Stimulated activated naive B cell treated with anti-CD40 and anti-IgM and Interleukin-4, amounts not matched to agents 10 μg/mL and 1 μg/mL and 100 μg/mL, for 72 hours (primary cell): ENCODE measurements around the gene TBX18.

Experiments used
- ATAC-seq, 2 donors: fragments of 150-1000 bp; cut with Tn5 transposase; replicated peaks; 2 replicates each; pipeline ENCODE4 v1.10.0; 2021; ENCODE audit warnings: moderate library complexity in 1 of 2
- DNase-seq: peaks from one replicate; pipeline ENCODE4 v3.0.0; 2021
- H3K27ac Mint-ChIP-seq: one replicate; pipeline ENCODE4 v1.8.0; 2022; ENCODE audit warnings: mild to moderate bottlenecking, mixed read lengths
- H3K27me3 Mint-ChIP-seq, 2 donors: one replicate each; pipeline ENCODE4 v1.8.0; 2022; ENCODE audit warnings: mixed read lengths in 2 of 2
- H3K36me3 Mint-ChIP-seq, 2 donors: one replicate each; pipeline ENCODE4 v1.8.0; 2022; ENCODE audit warnings: mixed read lengths in 2 of 2, mild to moderate bottlenecking in 1 of 2
- H3K4me1 Mint-ChIP-seq, 2 donors: one replicate each; pipeline ENCODE4 v1.8.0; 2022; ENCODE audit warnings: mixed read lengths in 2 of 2, mild to moderate bottlenecking in 1 of 2
- H3K4me3 Mint-ChIP-seq, 2 donors: one replicate each; pipeline ENCODE4 v1.8.0; 2022; ENCODE audit warnings: mild to moderate bottlenecking in 2 of 2, mixed read lengths in 2 of 2, moderate library complexity in 1 of 2
- H3K9me3 Mint-ChIP-seq, 2 donors: one replicate each; pipeline ENCODE4 v1.8.0; 2022; ENCODE audit warnings: mixed read lengths in 2 of 2, mild to moderate bottlenecking in 1 of 2

The TBX18 gene

GRCh38 chr6:84749181-84749580 is 15.2 kb downstream of the TBX18 start:
- H3K4me3 Mint-ChIP-seq, result no peak overlapping the region
- H3K27me3 Mint-ChIP-seq, result peaks cover 1 to 3% of the 10 kb centered on the region in 2 donors
- DNase-seq (no peak), ATAC-seq (no peak)
- no peak overlapping the region for H3K27ac Mint-ChIP-seq
- H3K36me3 Mint-ChIP-seq, result no peaks in the 10 kb centered on the region
- no peaks in the 10 kb centered on the region for H3K9me3 Mint-ChIP-seq
- H3K4me1 Mint-ChIP-seq, result no peaks in the 10 kb centered on the region

- H3K27me3 Mint-ChIP-seq, result no peaks in the 10 kb centered on the region
- H3K9me3 Mint-ChIP-seq, result no peaks in the 10 kb centered on the region
- ATAC-seq (no peak), DNase-seq (no peak)
- H3K27ac Mint-ChIP-seq, result no peak overlapping the region
- H3K4me3 Mint-ChIP-seq, result no peak overlapping the region
- no peaks in the 10 kb centered on the region for H3K4me1 Mint-ChIP-seq
- no peaks in the 10 kb centered on the region for H3K36me3 Mint-ChIP-seq
These were observed 16.0 kb downstream of the TBX18 start for GRCh38 chr6:84748376-84748775.

GRCh38 chr6:84743616-84744015 is 20.8 kb downstream of the TBX18 start:
- no peak overlapping the region for H3K27ac Mint-ChIP-seq
- H3K27me3 Mint-ChIP-seq, result peaks cover 0 to 8% of the 10 kb centered on the region in 2 donors
- ATAC-seq (no peak), DNase-seq (no peak)
- H3K4me3 Mint-ChIP-seq, result no peak overlapping the region
- H3K4me1 Mint-ChIP-seq, result no peaks in the 10 kb centered on the region
- no peaks in the 10 kb centered on the region for H3K9me3 Mint-ChIP-seq
- no peaks in the 10 kb centered on the region for H3K36me3 Mint-ChIP-seq

DNA sequence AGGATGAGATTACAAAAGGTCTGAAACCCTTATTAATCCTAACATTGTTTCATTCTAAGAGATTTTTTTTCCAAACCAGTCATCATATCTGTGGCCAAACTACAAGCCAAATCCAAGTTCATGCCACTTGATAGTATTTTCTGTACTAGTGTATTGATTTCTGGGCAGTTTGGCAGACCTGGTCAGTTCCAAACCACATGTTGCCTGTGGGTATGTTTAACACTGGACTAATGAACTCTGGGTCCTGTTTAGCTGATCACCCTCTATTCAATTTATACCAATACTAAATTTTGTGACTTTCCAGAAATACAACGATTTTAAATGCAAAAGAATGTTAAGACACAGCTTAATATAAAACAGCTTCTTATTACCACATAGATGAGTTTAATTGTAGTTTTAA is 24.0 kb downstream of the TBX18 start:
- H3K27ac Mint-ChIP-seq, result no peak overlapping the region
- H3K36me3 Mint-ChIP-seq, result no peaks in the 10 kb centered on the region
- peaks cover 0 to 14% of the 10 kb centered on the region in 2 donors for H3K27me3 Mint-ChIP-seq
- H3K4me3 Mint-ChIP-seq, result no peak overlapping the region
- no peak for ATAC-seq
- H3K9me3 Mint-ChIP-seq, result no peaks in the 10 kb centered on the region
- H3K4me1 Mint-ChIP-seq, result no peaks in the 10 kb centered on the region
- DNase-seq, result no peak

DNA sequence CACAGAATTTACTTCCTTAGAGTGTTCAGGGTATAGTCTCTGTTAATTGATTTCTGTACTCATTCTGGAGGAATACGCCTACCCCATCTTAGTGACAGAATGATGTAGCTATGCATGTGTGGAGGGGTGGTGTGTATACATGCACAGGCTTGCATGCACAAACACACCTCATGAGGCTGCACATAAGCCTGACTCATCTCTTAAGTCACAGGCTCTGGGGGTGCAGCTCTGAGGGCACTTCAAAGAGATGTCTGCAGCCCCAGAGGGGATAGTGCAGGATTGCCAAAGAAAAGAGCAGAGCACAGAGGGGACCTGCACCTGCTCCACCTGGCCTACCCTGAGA is 24.6 kb downstream of the TBX18 start:
- DNase-seq (no peak), ATAC-seq (no peak)
- H3K4me1 Mint-ChIP-seq, result no peaks in the 10 kb centered on the region
- no peak overlapping the region for H3K4me3 Mint-ChIP-seq
- H3K27ac Mint-ChIP-seq, result no peak overlapping the region
- no peaks in the 10 kb centered on the region for H3K9me3 Mint-ChIP-seq
- H3K36me3 Mint-ChIP-seq, result no peaks in the 10 kb centered on the region
- peaks cover 0 to 14% of the 10 kb centered on the region in 2 donors for H3K27me3 Mint-ChIP-seq

GRCh38 chr6:84738996-84739865 is 25.2 kb downstream of the TBX18 start:
- Mint-ChIP-seq H3K9me3 (no peaks in the 10 kb centered on the region), H3K27ac (no peak overlapping the region), H3K4me3 (no peak overlapping the region), H3K27me3 (peaks cover 0 to 14% of the 10 kb centered on the region in 2 donors), H3K4me1 (no peaks in the 10 kb centered on the region), H3K36me3 (no peaks in the 10 kb centered on the region)
- ATAC-seq, result no peak
- no peak for DNase-seq

- H3K27ac Mint-ChIP-seq, result no peak overlapping the region
- H3K9me3 Mint-ChIP-seq, result no peaks in the 10 kb centered on the region
These were observed 30.5 kb downstream of the TBX18 start for GRCh38 chr6:84733889-84734288.

DNA sequence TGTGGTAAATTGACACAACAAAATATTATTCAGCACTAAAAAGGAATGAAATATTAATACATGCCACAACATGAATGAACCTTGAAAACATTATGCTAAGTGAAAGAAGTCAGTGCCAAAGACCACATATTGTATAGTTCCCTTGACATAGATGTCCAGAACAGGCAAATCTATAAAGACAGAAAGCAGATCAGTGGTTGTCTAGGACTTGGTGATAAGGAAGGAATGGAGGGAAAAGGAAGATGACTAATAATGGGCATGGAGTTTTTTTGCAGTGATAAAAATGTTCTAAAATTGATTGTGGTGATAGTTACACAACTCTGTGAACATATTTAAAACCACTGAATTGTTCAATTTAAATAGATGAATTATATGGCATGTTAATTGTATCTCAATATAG is 32.5 kb downstream of the TBX18 start:
- Mint-ChIP-seq H3K27ac (no peak overlapping the region), H3K9me3 (no peaks in the 10 kb centered on the region), H3K27me3 (peaks cover 0 to 3% of the 10 kb centered on the region in 2 donors), H3K36me3 (no peaks in the 10 kb centered on the region), H3K4me3 (no peak overlapping the region), H3K4me1 (no peaks in the 10 kb centered on the region)
- DNase-seq (no peak), ATAC-seq (no peak)

More at GRCh38 chr6:84733889-84734288, 30.5 kb downstream of the TBX18 start:
- DNase-seq, result no peak
- H3K4me3 Mint-ChIP-seq, result no peak overlapping the region
- no peaks in the 10 kb centered on the region for H3K4me1 Mint-ChIP-seq
- no peak for ATAC-seq
- no peaks in the 10 kb centered on the region for H3K36me3 Mint-ChIP-seq
- peaks cover 0 to 6% of the 10 kb centered on the region in 2 donors for H3K27me3 Mint-ChIP-seq

DNA sequence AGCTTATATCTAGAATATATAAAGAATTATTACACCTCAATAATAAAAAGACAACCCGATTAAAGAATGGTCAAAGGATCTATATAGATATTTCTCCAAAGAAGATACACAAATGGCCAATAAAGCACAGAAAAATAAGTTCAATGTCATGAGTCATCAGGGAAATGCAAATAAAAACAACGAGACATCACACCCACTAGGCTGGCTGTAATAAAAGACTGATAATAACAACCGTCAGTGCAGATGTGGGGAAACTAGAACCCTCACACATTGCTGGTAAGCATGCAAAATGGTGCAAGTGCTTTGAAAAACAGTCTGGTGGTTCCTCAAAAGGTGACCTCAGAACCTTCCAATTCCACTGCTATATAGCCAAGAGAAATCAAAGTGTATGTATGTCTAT is 33.0 kb downstream of the TBX18 start:
- Mint-ChIP-seq H3K9me3 (no peaks in the 10 kb centered on the region), H3K4me3 (no peak overlapping the region), H3K27ac (no peak overlapping the region), H3K27me3 (no peaks in the 10 kb centered on the region), H3K4me1 (no peaks in the 10 kb centered on the region), H3K36me3 (no peaks in the 10 kb centered on the region)
- no peak for DNase-seq
- ATAC-seq, result no peak

GRCh38 chr6:84728602-84729001 is 35.8 kb downstream of the TBX18 start:
- Mint-ChIP-seq H3K4me1 (no peaks in the 10 kb centered on the region), H3K4me3 (no peak overlapping the region), H3K9me3 (no peaks in the 10 kb centered on the region), H3K27me3 (no peaks in the 10 kb centered on the region), H3K36me3 (no peaks in the 10 kb centered on the region), H3K27ac (no peak overlapping the region)
- ATAC-seq (no peak), DNase-seq (no peak)

GRCh38 chr6:84719152-84719551 is 45.2 kb downstream of the TBX18 start:
- no peaks in the 10 kb centered on the region for H3K36me3 Mint-ChIP-seq
- no peaks in the 10 kb centered on the region for H3K4me1 Mint-ChIP-seq
- ATAC-seq (no peak), DNase-seq (no peak)
- H3K9me3 Mint-ChIP-seq, result peaks cover 0 to 2% of the 10 kb centered on the region in 2 donors
- no peak overlapping the region for H3K27ac Mint-ChIP-seq
- no peaks in the 10 kb centered on the region for H3K27me3 Mint-ChIP-seq
- no peak overlapping the region for H3K4me3 Mint-ChIP-seq

- Mint-ChIP-seq H3K27ac (no peak overlapping the region), H3K4me1 (no peaks in the 10 kb centered on the region), H3K9me3 (peaks cover 0 to 2% of the 10 kb centered on the region in 2 donors), H3K4me3 (no peak overlapping the region), H3K36me3 (no peaks in the 10 kb centered on the region), H3K27me3 (no peaks in the 10 kb centered on the region)
- ATAC-seq, result no peak
- no peak for DNase-seq
These were observed 46.1 kb downstream of the TBX18 start for GRCh38 chr6:84718038-84718955.

GRCh38 chr6:84709121-84709520 is 55.3 kb downstream of the TBX18 start:
- Mint-ChIP-seq H3K36me3 (no peaks in the 10 kb centered on the region), H3K4me3 (no peak overlapping the region), H3K27me3 (no peaks in the 10 kb centered on the region), H3K4me1 (no peaks in the 10 kb centered on the region), H3K9me3 (peaks cover 5 to 6% of the 10 kb centered on the region in 2 donors), H3K27ac (no peak overlapping the region)
- DNase-seq (no peak), ATAC-seq (no peak)

DNA sequence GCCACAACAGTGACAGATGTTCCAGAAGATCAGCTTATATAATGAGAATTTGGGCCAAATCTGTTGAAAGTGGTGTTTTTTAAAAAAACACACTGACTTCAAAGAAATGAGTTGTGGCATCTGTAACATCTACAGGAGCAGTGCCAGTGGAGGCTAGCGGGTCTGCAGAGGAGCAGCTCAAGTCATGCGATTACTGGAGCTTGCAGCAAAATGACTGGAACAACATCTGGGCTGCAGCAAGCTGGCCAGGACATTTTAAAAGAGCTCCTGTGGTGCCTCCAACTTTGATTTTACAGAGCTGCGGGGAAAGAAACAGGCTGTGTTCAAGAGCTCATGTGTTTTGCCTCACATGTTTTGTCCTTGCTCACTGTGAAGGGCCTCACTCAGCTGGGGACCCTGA is 57.2 kb downstream of the TBX18 start:
- no peak overlapping the region for H3K4me3 Mint-ChIP-seq
- no peaks in the 10 kb centered on the region for H3K36me3 Mint-ChIP-seq
- no peaks in the 10 kb centered on the region for H3K4me1 Mint-ChIP-seq
- ATAC-seq (no peak), DNase-seq (no peak)
- no peak overlapping the region for H3K27ac Mint-ChIP-seq
- peaks cover 0 to 6% of the 10 kb centered on the region in 2 donors for H3K9me3 Mint-ChIP-seq
- no peaks in the 10 kb centered on the region for H3K27me3 Mint-ChIP-seq

GRCh38 chr6:84696166-84696565 is 68.2 kb downstream of the TBX18 start:
- DNase-seq, result no peak
- no peaks in the 10 kb centered on the region for H3K36me3 Mint-ChIP-seq
- no peak overlapping the region for H3K27ac Mint-ChIP-seq
- ATAC-seq, result no peak
- peaks cover 0 to 2% of the 10 kb centered on the region in 2 donors for H3K9me3 Mint-ChIP-seq
- H3K4me3 Mint-ChIP-seq, result no peak overlapping the region
- no peaks in the 10 kb centered on the region for H3K27me3 Mint-ChIP-seq
- no peaks in the 10 kb centered on the region for H3K4me1 Mint-ChIP-seq
